DMS114 treated with DMSO at 0.1 percent for 48 hours (cell line): ENCODE data around the gene BTN2A1.
"Not testable (repeated sequence)": the region's sequence is repeated elsewhere in the genome, so short reads cannot be mapped to it uniquely, and the experiment has no call there.

Experiments
- DNase-seq: peaks from one replicate; lab custom pipeline; 2025; ENCODE audit not compliant: unreplicated experiment; lab: John Stamatoyannopoulos, UW

The BTN2A1 gene

GRCh38 chr6:26432627-26433201 lies 25.0 kb upstream of the BTN2A1 start:
- DNase-seq: no peak

- not testable (repeated sequence) for DNase-seq
These were observed 24.1 kb upstream of the BTN2A1 start for GRCh38 chr6:26433680-26434079.

- no peak for DNase-seq
These were observed 21.7 kb upstream of the BTN2A1 start for GRCh38 chr6:26436018-26436417.

DNA sequence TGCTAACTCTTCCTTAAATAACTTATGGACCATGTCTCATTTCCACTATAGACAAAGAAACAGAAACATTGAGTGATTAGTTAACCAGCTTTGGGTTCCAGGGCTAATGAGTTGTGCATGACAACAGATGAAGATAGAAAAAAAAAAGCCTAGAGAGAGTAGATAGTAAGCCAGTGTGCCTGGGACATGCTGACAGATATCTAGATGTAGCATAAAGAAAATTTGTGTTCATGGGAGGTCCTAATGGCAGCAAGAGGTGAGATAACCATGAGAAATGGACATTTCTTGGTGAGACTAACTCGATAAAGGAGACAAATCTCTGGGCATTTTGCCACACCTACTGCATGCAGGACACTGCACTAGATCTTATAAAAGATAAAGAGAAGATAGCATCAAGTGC lies 20.2 kb upstream of the BTN2A1 start:
- DNase-seq: no peak

- DNase-seq: no peak
These were observed 19.8 kb upstream of the BTN2A1 start for GRCh38 chr6:26438000-26438399.

GRCh38 chr6:26439151-26440125 lies 18.3 kb upstream of the BTN2A1 start:
- no peak for DNase-seq

DNA sequence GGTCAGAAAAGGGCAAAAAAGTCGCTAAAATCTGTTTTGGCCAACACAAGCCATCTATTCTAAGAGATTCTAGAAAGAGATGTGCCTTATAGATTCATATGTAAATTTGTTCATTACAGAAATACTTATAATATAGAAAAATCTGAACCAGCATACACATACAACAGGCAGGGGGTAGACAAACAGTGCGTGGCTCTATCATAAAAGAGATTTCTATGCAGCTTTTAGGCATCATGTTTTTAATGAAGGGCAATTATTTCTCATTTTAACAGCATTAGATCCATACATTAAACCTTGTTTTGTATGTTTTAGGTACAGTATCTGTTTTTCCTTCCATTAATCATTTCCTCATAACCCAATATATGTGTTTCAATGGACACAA lies 16.8 kb upstream of the BTN2A1 start:
- no peak for DNase-seq

GRCh38 chr6:26441977-26442376 lies 15.8 kb upstream of the BTN2A1 start:
- no peak for DNase-seq

GRCh38 chr6:26445934-26446667 lies 11.7 kb upstream of the BTN2A1 start:
- no peak for DNase-seq

DNA sequence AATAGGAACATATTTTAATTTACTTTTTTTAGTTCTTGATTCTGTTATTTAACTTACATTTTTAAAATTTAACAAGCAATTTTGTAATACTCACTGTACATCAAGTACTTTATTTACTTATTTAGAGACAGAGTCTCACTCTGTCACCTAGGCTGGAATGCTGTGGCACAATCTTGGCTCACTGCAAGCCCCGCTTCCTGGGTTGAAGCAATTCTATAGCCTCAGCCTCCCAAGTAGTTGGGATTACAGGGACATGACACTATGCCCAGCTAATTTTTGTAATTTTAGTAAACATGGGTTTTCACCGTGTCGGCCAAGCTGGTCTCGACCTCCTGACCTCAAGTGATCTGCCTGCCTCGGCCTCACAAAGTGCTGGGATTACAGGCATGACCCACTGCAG lies 10.5 kb upstream of the BTN2A1 start:
- DNase-seq: no peak

DNA sequence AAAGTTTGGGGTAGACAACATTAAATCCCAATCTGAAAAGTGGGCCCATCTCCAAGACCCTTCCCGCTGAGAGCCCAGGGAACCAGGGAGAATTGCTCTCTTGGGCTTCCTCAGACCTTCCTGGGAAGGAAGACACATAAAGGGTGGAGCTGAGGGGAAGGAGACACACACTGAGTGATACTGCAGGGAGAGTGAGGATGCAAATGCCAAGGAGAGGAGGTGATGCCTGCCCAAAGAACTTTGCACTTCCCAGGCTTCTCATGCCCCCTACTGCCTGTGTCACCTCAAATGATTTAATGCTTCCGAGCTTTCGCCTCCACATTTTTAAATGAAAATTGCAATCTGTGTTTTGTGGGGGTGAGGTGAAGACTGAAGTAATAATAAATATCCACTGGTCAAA lies 7.5 kb upstream of the BTN2A1 start:
- no peak for DNase-seq

GRCh38 chr6:26452631-26453235 lies 5.0 kb upstream of the BTN2A1 start:
- DNase-seq: no peak

GRCh38 chr6:26454631-26455030 lies 3.1 kb upstream of the BTN2A1 start:
- DNase-seq: no peak

GRCh38 chr6:26455357-26455970 lies 2.3 kb upstream of the BTN2A1 start:
- no peak for DNase-seq

DNA sequence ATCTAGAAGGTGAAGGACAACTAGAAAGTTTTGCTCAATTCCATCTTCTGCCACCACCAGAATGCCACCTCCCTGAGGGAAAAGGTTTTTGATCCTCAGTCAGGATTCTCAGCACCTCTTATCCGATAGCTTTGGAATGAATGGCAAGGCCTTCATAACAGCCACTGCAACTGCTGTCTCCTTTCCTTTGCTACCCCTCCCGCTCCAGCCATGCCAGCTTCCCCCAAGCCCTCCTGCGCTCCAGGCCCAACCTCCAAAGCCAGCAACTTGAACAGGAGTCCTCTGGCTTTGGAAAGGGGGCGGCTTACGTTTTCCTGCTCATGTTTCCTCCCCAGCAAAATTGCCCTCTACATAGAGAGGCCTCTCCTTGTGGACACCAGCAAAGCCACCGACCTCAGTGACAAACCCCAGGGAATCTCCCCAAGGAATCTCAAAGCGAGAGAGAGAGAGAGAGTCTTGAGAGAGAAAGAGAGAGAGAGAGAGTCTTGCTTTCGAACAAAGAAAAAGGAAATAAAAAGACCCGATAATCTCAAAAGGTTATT lies 420 bp upstream of the BTN2A1 start:
- DNase-seq: no peak

GRCh38 chr6:26459023-26459810 lies 1.5 kb downstream of the BTN2A1 start:
- DNase-seq: no peak

- DNase-seq: not testable (repeated sequence)
These were observed 3.6 kb downstream of the BTN2A1 start for GRCh38 chr6:26461353-26461752.

GRCh38 chr6:26464014-26464413 lies 6.3 kb downstream of the BTN2A1 start:
- DNase-seq: no peak

DNA sequence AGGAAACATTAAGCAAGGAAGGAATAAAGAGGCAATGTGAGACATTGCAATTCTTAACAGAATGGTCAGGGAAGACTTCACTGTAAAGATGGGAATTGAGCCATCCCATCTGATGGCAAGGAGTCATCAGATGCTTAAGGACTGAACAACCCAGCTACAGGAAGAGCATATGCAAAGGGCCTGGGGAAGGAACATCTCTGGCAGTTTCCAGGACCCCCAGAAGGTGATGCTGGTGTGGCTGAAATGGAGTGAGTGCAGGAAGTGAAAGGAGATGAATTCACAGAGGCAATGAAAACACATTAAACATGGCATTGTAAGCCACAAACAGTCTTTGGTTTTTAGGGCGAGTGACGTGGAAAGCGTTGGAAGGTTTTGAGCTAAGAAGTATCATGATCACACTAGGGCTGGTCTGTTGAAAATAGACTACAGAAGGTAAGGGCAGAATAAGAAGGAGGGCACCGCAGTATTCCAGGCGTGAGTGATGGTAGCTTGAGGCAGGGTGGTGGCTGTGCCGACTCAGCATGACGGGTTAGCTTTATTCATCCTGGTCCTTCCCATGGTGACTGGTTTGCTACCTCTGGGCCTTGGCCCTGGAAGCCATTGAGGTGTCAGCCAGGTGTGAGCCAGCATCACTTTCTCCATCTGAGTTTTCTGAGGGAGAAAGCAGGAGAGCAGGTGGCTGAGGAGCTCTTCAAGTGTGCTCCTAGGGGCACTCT lies 6.8 kb downstream of the BTN2A1 start:
- no peak for DNase-seq
